ENCODE data around the gene ZNF407.
"Not testable (repeated sequence)": the region's sequence is repeated elsewhere in the genome, so short reads cannot be mapped to it uniquely, and the experiment has no call there.

The ZNF407 gene, protein sequence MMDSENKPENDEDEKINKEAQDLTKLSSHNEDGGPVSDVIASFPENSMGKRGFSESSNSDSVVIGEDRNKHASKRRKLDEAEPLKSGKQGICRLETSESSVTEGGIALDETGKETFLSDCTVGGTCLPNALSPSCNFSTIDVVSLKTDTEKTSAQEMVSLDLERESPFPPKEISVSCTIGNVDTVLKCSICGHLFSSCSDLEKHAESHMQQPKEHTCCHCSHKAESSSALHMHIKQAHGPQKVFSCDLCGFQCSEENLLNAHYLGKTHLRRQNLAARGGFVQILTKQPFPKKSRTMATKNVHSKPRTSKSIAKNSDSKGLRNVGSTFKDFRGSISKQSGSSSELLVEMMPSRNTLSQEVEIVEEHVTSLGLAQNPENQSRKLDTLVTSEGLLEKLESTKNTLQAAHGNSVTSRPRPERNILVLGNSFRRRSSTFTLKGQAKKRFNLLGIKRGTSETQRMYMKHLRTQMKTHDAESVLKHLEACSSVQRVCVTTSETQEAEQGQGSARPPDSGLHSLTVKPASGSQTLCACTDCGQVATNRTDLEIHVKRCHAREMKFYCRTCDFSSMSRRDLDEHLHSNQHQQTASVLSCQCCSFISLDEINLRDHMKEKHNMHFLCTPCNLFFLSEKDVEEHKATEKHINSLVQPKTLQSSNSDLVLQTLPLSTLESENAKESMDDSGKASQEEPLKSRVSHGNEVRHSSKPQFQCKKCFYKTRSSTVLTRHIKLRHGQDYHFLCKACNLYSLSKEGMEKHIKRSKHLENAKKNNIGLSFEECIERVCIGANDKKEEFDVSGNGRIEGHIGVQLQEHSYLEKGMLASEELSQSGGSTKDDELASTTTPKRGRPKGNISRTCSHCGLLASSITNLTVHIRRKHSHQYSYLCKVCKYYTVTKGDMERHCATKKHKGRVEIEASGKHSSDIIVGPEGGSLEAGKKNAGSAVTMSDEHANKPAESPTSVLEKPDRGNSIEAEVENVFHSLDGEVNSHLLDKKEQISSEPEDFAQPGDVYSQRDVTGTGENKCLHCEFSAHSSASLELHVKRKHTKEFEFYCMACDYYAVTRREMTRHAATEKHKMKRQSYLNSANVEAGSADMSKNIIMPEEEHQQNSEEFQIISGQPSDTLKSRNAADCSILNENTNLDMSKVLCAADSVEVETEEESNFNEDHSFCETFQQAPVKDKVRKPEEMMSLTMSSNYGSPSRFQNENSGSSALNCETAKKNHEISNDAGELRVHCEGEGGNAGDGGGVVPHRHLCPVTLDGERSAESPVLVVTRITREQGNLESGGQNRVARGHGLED (N-terminal part only)

DNA sequence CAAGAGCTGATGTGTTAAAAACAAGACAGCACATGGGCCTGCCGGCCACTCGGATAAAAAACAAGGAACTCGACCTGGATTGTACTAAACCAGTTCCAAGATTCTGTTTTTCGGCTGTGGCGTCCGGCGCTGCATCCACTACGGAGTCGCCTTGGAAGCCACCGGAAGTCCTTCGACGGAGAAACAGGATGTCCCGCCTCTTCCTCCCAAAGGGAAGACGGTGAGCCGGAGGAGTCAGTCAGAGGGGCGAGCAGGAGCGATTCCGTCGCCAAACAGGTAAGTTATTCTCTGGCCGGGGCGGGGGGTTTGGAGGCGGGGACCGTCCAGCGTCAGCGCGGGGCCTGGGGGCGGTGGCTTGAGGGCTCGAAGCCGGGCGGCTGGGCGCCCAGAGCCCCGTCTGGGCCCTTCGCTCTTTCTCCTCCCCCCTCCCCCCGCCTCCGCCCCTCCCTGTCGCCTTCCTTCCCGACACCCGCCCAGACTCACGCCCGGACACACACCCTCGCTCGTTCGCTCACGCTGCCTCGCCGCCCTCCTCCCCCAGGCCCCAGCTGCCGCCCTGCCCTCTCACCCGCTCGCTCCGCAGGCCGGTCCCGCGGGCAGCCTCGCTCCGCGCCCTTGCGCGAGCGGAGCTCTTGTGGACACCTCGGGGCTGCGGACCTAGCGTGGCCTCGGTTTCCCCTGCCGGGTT is at the start of gene ZNF407:
Gene ZNF407, plus strand, starts transcription at position 209 of the 688 bp plus-strand sequence. CDS start 33,150 bp downstream, outside the sequence.
- peak; percentile 91 for DNase-seq

DNA sequence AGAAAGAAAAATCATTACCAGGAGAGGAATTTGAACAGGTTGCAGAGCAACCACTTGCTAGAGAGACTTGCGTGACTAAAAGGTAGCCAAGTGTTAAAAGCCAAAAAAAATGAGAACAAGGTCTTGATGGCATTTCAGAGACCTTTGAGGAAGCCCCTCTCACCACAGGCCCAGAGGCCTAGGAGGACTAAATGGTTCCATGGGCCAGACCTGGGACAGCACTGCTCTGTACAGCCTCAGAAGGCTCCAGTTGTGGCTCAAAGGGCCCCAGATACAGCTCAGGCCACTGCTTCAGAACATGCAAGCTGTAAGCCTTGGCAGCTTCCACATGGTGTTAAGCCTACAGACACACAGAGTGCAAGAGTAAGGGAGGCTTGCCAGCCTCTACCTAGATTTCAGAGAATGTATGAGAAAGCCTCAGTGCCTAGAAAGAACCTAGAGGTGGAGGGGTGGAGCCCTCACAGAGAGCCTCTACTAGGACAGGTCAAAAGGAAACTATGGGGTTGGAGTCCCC is 48.0 kb upstream of the ZNF407 start:
- no peak for DNase-seq

DNA sequence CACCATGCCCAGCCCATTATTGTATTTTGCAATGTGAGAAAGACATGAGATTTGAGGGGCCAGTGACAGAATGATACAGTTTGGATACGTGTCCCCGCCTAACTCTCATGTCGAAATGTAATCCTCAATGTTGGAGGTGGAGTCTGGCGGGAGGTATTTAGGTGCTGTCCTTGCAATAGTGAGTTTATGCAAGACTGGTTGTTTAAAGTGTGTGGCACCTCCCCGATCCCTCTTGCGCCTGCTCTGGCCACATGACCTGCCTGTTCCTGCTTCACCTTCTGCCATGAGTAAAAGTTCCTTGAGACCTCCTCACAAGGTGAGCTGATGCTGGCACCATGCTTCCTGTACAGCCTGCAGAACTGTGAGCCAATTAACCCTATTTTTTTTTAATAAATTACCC is 46.8 kb upstream of the ZNF407 start:
- DNase-seq, result no peak

DNA sequence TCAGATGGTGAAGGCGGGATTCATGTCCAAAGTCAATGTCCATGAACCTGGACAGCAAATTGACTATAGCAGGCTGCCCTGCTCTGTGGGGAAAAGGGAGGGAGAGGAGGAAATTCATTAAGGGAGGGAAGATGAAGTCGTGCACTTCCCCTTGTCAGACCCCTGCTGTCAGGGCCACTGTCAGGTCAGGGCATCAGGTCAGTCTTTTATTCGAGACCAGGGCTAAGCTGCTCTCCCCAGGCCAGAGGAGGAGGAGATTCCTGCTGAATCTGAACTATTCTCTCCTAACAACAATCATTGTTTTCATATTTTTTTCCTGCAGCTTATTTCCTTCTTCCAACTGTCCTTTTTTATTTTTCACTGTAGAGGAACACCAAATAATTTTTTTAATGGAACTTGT is 46.2 kb upstream of the ZNF407 start:
- no peak for DNase-seq

DNA sequence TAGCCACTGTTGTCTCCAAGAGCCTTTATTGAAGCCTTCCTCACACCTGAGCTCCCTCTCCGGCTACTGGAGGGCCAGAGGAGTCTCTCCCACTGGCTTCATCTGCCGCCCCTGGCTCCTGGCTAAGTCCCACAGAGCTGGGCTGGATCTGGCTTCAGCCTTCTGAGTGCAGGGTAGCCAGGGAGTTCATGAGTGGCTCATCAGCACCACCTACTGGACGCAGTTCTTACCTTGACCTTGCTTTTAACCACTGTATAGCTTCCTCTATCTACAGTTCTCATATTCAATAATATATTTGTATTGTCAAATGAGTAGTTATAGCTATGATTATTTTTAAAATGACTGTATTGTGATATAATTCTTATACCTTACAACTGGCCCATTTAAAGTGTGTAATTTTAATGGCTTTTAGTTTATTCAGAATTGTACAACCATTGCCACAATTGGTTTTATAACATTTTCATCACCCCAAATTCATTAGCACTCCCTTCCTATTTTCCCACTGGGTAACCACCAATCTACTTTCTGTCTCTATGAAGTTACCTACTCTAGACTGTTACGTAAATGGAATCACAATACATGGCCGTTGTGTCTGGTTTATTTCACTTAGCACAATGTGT is 45.6 kb upstream of the ZNF407 start:
- DNase-seq, result peak; percentile 76

DNA sequence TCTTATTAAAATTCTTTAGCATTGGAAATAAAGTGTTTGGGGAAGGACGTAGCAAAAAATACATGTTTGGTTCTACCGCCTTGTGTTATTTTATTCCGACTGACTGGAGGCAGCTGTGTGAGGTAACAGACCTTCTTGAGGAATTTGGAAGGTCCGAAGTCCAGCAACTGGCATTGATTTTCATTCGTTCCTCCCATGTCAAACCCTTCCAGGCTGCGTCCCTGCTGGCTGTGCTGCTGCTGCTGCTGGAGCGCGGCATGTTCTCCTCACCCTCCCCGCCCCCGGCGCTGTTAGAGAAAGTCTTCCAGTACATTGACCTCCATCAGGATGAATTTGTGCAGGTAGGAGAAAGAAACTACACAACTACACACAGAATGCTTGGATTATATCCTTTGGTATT is 41.5 kb upstream of the ZNF407 start:
- no peak for DNase-seq

DNA sequence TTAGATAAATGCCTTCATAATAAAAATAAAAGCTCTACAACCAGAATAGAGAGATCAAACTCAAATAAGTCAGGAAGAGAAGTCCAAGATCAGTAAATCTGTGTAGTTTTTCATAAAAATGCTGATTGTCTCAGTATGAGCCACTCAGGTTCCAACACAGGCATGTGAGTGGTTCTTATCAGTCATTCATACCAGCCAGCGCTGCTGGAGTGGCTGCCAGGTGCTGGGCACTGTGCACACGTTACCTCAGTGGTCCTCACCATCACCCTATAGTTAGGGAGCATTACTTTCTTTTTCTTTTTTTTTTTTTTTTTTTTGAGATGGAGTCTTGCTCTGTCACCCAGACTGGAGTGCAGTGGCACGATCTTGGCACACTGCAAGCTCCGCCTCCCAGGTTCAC is 39.6 kb upstream of the ZNF407 start:
- DNase-seq, result no peak

DNA sequence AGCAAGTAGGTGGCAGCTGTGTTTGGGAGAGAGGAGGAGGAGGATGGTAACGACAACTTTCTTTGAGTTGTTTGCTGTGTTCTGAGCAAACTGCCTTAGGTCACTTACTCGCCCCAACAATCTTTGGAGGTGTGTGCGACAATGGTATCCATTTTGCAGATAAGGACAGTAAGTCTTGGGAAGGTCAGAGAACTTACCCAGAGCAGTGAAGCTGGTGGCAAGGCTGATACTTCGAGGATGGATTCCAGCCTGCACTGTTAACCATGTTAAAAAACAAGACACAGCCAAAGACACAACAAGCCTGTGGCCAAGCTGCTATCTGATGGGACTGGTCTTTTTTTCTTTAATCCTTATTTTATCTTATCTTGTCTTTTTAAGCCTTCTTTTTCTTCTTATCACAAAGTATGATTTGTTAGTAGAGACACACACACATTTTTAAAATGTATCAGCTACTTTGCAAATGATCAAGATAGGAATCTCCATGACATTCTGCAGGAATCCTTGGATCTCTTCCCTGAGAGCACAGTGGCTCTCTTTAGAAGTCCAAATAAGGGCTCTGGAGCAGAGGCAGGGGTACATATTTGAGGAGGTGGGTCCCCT is 35.4 kb upstream of the ZNF407 start:
- DNase-seq, result no peak

DNA sequence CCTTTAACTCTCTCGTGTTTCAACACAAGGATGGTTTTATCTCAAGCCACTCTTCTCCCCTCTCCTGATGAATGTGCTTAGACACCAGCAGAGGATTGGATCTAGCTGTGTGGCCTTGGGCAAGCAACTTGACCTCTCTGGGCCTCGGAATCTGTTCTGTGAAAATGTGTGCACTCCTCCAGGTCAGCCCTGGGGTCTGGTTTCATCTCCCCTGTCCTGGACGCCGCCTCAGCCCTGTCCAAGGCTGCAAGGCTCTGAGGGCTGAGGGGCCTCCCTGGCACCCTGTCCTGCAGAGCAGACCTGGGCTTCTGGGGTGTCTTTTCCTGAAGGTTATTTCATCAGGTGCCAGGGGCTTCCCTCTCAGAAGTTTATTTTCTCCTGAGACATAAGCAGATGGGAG is 34.9 kb upstream of the ZNF407 start:
- DNase-seq, result no peak

DNA sequence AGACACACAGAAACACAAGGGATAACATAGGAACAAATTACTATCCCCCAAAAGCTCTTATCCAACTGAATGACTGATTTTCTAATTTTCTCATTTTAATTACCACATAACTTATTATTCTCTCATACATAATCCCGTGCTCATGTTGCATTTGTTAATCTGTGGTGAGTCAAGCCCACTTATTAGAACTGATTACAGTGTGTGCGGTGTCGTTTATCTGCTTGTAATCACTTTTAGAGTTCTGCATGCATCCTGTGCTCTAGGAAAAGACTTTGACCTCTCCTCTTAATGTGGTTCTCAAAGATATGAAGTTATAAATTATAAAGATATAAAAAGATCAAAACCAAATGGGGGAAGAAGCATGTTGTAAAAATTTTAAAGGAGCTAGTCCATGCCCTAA is 33.7 kb upstream of the ZNF407 start:
- no peak for DNase-seq

DNA sequence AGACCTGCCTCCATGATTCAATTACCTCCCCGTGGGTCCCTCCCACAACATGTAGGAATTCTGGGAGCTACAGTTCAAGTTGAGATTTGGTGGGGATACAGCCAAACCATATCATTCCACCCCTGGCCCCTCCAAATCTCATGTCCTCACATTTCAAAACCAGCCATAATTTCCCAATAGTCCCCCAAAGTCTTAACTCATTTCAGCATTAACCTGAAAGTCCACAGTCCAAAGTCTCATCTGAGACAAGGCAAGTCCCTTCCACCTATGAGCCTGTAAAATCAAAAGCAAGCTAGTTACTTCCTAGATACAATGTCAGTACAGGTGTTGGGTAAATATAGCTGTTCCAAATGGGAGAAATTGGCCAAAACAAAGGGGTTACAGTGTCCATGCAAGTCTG is 32.5 kb upstream of the ZNF407 start:
- not testable (repeated sequence) for DNase-seq

DNA sequence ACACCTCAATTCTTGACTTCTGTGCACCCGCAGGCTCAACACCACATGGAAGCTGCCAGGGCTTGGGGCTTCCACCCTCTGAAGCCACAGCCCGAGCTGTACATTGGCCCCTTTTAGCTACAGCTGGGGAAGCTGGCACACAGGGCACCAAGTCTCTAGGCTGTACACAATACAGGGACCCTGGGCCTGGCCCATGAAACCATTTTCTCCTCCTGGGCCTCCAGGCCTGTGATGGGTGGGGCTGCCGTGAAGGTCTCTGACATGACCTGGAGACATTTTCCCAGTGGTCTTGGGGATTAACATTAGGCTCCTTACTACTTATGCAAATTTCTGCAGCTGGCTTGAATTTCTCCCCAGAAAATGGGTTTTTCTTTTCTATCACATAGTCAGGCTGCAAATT is 31.7 kb upstream of the ZNF407 start:
- not testable (repeated sequence) for DNase-seq

DNA sequence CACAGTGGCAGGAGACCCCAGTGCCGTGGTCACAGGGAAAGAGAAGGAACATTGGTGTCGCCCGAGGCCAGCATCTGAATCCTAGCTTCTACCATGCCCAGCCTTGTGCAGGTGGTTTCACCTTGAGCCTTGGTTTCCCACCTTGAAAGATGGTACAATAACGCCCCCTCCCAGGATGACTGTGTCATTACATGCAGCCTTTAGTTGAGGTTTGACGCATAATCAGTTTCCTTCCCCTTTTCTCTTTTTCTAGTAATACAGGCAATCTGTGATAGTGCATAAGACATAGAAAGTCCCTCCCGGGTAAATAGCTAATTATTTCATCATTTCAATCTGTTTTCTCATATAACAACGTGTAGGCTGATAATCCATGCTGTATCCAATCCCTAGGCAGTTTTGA is 29.8 kb upstream of the ZNF407 start:
- no peak for DNase-seq

DNA sequence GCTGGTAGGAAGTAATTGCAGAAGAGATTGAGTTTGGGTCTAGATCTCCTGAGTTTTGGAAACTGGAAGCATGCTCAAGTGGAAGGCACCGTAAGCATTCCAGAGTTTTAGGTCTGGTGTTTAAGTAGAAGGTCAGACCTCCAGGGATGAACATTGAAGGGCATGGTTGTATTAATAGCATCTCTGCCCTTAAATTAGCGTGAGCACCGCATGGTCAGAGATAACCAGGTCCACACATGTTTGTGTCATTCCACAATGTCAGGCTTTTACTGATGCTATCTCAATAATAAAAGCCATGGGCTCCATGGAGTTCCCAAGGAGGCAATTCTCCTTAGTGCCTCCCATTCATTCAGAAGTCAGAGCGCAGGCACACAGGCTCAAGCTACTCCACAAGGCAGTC is 28.3 kb upstream of the ZNF407 start:
- DNase-seq, result no peak

DNA sequence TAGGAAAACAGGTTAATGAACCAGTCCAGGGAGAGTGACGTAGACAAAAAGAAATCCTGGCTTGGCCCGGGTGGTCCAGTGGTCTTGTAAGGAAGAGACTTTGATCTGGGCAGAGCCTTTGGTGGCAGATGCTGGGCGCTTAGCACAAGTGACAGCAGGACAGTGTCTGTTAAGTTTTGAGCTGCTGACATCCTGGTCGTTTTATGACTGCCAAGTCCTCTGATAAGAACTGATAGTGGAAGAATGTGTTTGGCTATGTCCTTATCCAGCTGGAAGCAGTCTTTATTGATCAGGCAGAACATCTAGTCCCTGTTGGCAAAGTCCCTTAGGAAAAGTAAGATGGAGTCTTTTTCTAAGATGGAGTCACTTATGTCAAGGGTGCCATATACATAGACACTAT is 27.4 kb upstream of the ZNF407 start:
- no peak for DNase-seq

DNA sequence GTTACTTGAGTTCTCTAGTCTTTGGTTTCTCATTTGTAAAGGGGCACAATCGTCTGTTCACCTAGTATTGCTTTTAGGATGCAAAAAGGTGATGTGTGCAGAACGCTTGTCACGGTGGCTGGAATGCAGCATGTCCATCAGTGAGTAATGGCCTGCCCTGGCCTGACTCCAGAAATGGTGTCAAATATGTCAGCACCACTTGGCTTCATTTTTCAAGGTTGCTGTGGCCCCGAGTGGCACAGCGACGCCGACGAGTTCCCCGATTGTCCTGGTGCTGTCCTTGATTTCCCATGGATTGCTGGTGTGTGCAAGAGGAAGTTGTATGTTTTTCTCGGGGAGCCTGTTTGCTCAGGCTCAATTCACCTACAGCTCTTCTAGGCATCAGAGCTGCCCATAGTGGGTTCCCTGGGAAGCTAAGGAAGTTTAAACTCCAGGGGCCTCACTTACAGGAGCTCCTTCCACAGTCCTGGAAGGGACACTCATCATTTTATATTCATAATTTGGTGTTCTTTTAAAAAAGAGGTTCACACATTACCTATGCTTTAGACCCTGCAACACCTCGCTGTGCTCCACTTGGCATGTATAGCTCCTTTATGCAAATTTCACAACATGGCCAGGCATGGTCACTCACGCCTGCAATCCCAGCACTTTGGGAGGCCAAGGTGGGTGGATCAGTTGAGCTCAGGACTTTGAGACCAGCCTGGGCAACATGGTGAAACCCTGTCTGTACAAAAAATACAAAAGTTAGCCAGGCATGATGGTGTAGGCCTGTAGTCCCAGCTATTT is 25.6 kb upstream of the ZNF407 start:
- no peak for DNase-seq

DNA sequence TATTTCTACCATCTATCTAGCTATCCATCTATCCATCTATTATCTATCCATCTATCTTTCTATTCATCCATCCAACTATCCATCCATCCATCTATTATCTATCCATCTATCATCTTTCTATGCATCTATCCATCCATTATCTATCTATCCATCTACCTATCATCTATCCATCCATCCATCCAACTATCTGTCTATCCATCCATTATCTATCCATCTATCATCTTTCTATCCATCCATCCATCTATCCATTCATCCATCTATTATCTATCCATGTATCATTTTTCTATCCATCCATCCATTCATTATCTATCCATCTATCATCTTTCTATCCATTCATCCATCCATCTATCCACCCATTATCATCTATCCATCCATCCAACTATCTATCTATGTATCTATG is 24.6 kb upstream of the ZNF407 start:
- no peak for DNase-seq

DNA sequence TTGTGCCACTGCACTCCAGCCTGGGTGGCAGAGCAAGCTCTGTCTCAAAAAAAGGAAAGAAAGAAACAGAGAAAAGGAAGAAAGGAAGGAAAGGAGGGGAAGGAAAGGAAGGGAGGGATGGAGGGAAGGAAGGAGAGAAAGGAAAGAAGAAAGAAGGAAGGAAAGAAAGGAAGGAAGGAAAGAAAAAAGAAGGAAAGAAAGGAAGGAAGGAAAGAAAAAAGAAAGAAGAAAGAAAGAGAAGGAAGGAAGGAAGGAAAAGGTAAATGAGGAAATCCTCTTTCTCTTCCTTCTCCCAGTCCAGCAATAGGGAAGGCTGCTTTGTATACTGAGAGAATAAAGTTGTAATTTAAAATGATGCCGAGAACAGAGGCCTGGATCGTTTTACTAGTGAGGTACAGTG is 22.8 kb upstream of the ZNF407 start:
- DNase-seq, result no peak

DNA sequence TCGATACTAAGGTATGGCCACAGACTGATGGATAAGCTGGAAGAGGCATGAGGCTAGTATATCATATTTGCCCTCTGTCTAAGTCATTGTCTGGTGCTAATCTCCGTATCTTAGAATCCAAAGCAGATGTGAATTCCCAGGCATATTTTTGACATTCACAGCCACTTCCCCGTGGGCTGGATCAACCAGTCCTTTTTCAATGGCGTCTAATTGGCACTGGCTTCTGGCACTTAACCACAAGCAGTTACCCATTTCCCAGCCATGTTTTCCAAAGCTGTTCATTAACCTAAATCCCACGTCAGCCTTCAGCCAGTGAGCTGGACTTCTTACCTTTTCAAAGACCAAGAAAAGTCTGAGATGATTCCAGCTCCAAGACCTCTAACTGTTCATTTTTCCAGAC is 20.7 kb upstream of the ZNF407 start:
- no peak for DNase-seq

DNA sequence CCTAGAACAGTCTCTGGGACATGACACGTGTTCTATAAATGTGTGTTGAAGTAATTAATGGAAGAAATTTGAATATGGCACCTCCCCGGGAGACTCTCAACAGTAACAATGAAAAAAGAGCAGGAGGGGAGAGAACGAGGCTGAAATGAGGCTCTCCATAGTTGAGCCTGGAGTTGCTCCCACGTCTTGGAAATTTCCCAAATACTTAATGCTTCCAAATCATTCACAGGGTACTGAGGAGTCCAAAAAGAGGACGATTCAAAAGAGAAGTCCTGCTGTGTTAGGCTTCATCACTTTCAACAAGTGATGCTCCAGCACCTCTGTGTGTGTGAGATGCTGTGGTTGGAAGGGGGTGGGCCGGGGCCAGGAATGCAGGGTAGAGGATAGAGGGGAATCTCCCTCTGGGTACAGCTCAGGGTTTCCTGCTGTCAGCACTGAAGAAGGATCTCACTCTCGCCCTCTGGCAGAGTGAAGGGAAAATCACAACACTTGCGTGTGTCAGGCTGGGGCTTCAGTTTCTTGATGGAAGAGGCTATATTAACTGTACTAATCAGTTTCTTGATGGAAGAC is 18.1 kb upstream of the ZNF407 start:
- DNase-seq, result no peak
